GM12878 (cell line): ENCODE results near the gene NEU4. TPM values are rescaled to one million over a fixed set of nuclear protein-coding genes. Genes with fewer than 3 reads are reported as not detected.

Experiments
- ATAC-seq: fragments of 200-7000 bp; cut with Tn5 transposase; 3 replicates; pipeline ENCODE4 v1.9.1; 2020; ENCODE audit warnings: mild to moderate bottlenecking, moderate library complexity
- BruUV-seq: library from RNA; stranded (reverse); fragments of 400-500 nt; replicated peaks from 2 replicates; lab custom pipeline; 2021; lab: Mats Ljungman, UMichigan
- CTCF ChIA-PET: fragments of 300-600 bp; sonication (Branson Sonifier 250); formaldehyde crosslinking; extraction: SDS; loops from one replicate; lab custom pipeline; 2021; ENCODE audit warnings: inconsistent platforms; lab: Yijun Ruan, JAX
- POLR2A ChIA-PET: fragments of 350-600 bp; formaldehyde crosslinking; extraction: SDS; loops from one replicate; lab custom pipeline; 2021; ENCODE audit warnings: inconsistent platforms; lab: Charles Lee
- RAD21 ChIA-PET: fragments of 300-600 bp; sonication (Branson Sonifier 250); formaldehyde crosslinking; loops from one replicate; lab custom pipeline; 2023; ENCODE audit warnings: antibody characterized with exemption; ENCODE audit not compliant: unreplicated experiment; lab: Charles Lee
- SMC1A ChIA-PET: fragments of 300-600 bp; sonication (Branson Sonifier 250); formaldehyde crosslinking; loops from one replicate; lab custom pipeline; 2023; ENCODE audit not compliant: unreplicated experiment, uncharacterized antibody; lab: Charles Lee
- DNase-seq: peaks from one replicate; pipeline ENCODE4 v3.0.0-alpha.2; 2011; ENCODE audit warnings: low read depth, low spot score
- FAIRE-seq: peaks from 3 replicates; lab custom pipeline; 2011; peaks lifted over from hg19 to GRCh38; lab: Jason Lieb, UNC
- H2AFZ ChIP-seq: 2 replicates; pipeline ENCODE4 v1.6.0; 2011; ENCODE audit warnings: low read depth, low read length, control low read depth; ENCODE audit not compliant: control insufficient read depth
- H3K27ac ChIP-seq: 2 replicates; pipeline ENCODE4 v1.5.1; 2011; ENCODE audit warnings: control low read depth; ENCODE audit not compliant: control insufficient read depth, insufficient read depth
- H3K27me3 ChIP-seq, 2 experiments: replicated peaks in 1 of 2; 2 replicates each; pipeline versions ENCODE4 v1.6.0 to v1.6.1; 2011; ENCODE audit warnings: low read length in 1 of 2; ENCODE audit not compliant: control insufficient read depth in 2 of 2, insufficient read depth in 2 of 2
- H3K36me3 ChIP-seq, 2 experiments: 2 replicates each; pipeline ENCODE4 v1.5.1; 2011; ENCODE audit warnings: low read length in 1 of 2; ENCODE audit not compliant: control insufficient read depth in 2 of 2, insufficient read depth in 2 of 2
- H3K4me1 ChIP-seq: 2 replicates; pipeline ENCODE4 v1.6.1; 2011; ENCODE audit warnings: mild to moderate bottlenecking, low read length, moderate library complexity, mixed read lengths; ENCODE audit not compliant: control insufficient read depth, insufficient read depth
- H3K4me2 ChIP-seq: 2 replicates; pipeline ENCODE4 v1.6.0; 2011; ENCODE audit warnings: control low read depth; ENCODE audit not compliant: control insufficient read depth, insufficient read depth
- H3K4me3 ChIP-seq: fragments of 200-600 bp; sonication (generic); 2 replicates; pipeline ENCODE4 v1.5.1; 2016
- H3K79me2 ChIP-seq: 2 replicates; pipeline ENCODE4 v1.6.0; 2011; ENCODE audit warnings: low read length; ENCODE audit not compliant: control insufficient read depth, insufficient read depth
- H3K9ac ChIP-seq: 2 replicates; pipeline ENCODE4 v1.8.0; 2011; ENCODE audit warnings: low read length, control low read depth, mixed read lengths; ENCODE audit not compliant: control insufficient read depth, insufficient read depth
- H3K9me3 ChIP-seq: replicated peaks from 3 replicates; pipeline ENCODE4 v1.5.1; 2011; ENCODE audit warnings: mild to moderate bottlenecking, low read length; ENCODE audit not compliant: control insufficient read depth, insufficient read depth
- H4K20me1 ChIP-seq: 2 replicates; pipeline ENCODE4 v1.6.0; 2011; ENCODE audit not compliant: control insufficient read depth, insufficient read depth
- ATF2 ChIP-seq: IDR thresholded peaks from 2 replicates; pipeline ENCODE4 v1.6.1; 2012; ENCODE audit warnings: low read length, inconsistent platforms
- BMI1 ChIP-seq: fragments of 450-650 bp; IDR thresholded peaks from 2 replicates; pipeline ENCODE4 v1.6.1; 2016; ENCODE audit warnings: mild to moderate bottlenecking, moderate library complexity, borderline replicate concordance
- CBFB ChIP-seq: IDR thresholded peaks from 2 replicates; pipeline ENCODE4 v1.6.1; 2016; ENCODE audit warnings: antibody characterized with exemption, low read depth
- CBX3 ChIP-seq: fragments of 200-600 bp; sonication (generic); IDR thresholded peaks from 2 replicates; pipeline ENCODE4 v1.6.1; 2016; ENCODE audit warnings: low read depth, borderline replicate concordance
- CHD2 ChIP-seq: IDR thresholded peaks from 2 replicates; pipeline ENCODE4 v1.6.1; 2011; ENCODE audit warnings: low read depth, low read length, improper control_type of control experiment, borderline replicate concordance
- CHD4 ChIP-seq: fragments of 200-600 bp; sonication (generic); IDR thresholded peaks from 2 replicates; pipeline ENCODE4 v1.6.1; 2016; ENCODE audit warnings: mild to moderate bottlenecking
- CREM ChIP-seq: IDR thresholded peaks from 2 replicates; pipeline ENCODE4 v1.6.1; 2014; ENCODE audit warnings: antibody characterized with exemption, low read depth
- EED ChIP-seq: sonication (generic); IDR thresholded peaks from 2 replicates; pipeline ENCODE4 v1.6.1; 2016; ENCODE audit warnings: antibody characterized with exemption, low read depth
- HDGF ChIP-seq: fragments of 450-650 bp; IDR thresholded peaks from 2 replicates; pipeline ENCODE4 v1.6.1; 2016; ENCODE audit warnings: antibody characterized with exemption
- MEF2A ChIP-seq: IDR thresholded peaks from 2 replicates; pipeline ENCODE4 v1.6.1; 2011; ENCODE audit warnings: low read depth, mild to moderate bottlenecking, low read length, moderate library complexity; ENCODE audit not compliant: insufficient read depth
- MLLT1 ChIP-seq: fragments of 450-650 bp; IDR thresholded peaks from 2 replicates; pipeline ENCODE4 v1.6.1; 2016; ENCODE audit warnings: mild to moderate bottlenecking
- POLR2AphosphoS2 ChIP-seq: IDR thresholded peaks from 2 replicates; pipeline ENCODE4 v1.6.1; 2011; ENCODE audit warnings: low read depth, mild to moderate bottlenecking, low read length, improper control_type of control experiment, moderate library complexity
- RCOR1 ChIP-seq: conservative IDR thresholded peaks from 2 replicates; pipeline ENCODE4 v1.6.1; 2012; ENCODE audit warnings: low read depth, low read length, improper control_type of control experiment
- SIN3A ChIP-seq: IDR thresholded peaks from 2 replicates; pipeline ENCODE4 v1.6.1; 2012; ENCODE audit warnings: low read depth, low read length, improper control_type of control experiment
- SRF ChIP-seq, 2 experiments: IDR thresholded peaks; 2 replicates each; pipeline ENCODE4 v1.6.1; 2011; ENCODE audit warnings: low read depth in 2 of 2, low read length in 2 of 2, mild to moderate bottlenecking in 1 of 2, moderate library complexity in 1 of 2
- ZNF384 ChIP-seq: IDR thresholded peaks from 2 replicates; pipeline ENCODE4 v1.6.1; 2012; ENCODE audit warnings: low read depth, mild to moderate bottlenecking, low read length, improper control_type of control experiment, borderline replicate concordance
- ZSCAN29 ChIP-seq: fragments of 450-650 bp; IDR thresholded peaks from 2 replicates; pipeline ENCODE4 v1.6.1; 2017; ENCODE audit warnings: mild to moderate bottlenecking, moderate library complexity
- WGBS: methylation state at CpG from one replicate; pipeline ENCODE4 v1.1.6; 2016; ENCODE audit warnings: low lambda C conversion rate; ENCODE audit not compliant: insufficient replicate concordance, insufficient coverage; ENCODE audit errors: missing lambda C conversion rate; 5-methylcytosine and 5-hydroxymethylcytosine counted together
- in situ Hi-C: fragments of 300-500 bp; cut with MboI; formaldehyde crosslinking; loops from 9 replicates; pipeline ENCODE4 v1.14.3; 2018; ENCODE audit warnings: mixed read lengths
- intact Hi-C: fragments of 100-400 bp; cut with micrococcal nuclease; formaldehyde crosslinking; loops from one replicate; pipeline ENCODE4 v1.14.2; 2022; ENCODE audit not compliant: unreplicated experiment
- polyA plus RNA-seq, 11 experiments: library from polyadenylated mRNA; depleted of rRNA in 4 of 11; unstranded in 6 of 11; stranded (reverse) in 5 of 11; fragments of >200 nt; fragmentation: Nextera tagmentation in 4 of 11; fragmentation: Illumina TruSeq in 1 of 11; extraction: Ambion mirVana in 4 of 11; extraction: Trizol in 1 of 11; gene quantifications; 1 replicate in 1 of 11; 2 replicates in 10 of 11; pipeline versions ENCODE4 v1.2.1 to v1.2.3, GENCODE V29; 2011 to 2016; ENCODE audit warnings: inconsistent platforms in 2 of 11, missing spikeins in 2 of 11, low read depth in 1 of 11
- total RNA-seq, 4 experiments: library from RNA; depleted of rRNA in 3 of 4; stranded (reverse); fragments of >200 nt in 3 of 4; fragmentation: Illumina TruSeq in 1 of 4; extraction: Trizol in 1 of 4; gene quantifications; 2 replicates each; pipeline versions ENCODE4 v1.2.1 to v1.2.3, GENCODE V29; 2013 to 2021

The NEU4 gene
- total and polyA plus RNA-seq, 10 of the 15 experiments (the other 5 are each of a cell fraction or from before 2014, with no cell fraction given) = 0.01 to 0.28 (median 0.14) TPM; not detected in 5

GRCh38 chr2:241764275-241765241 is 44.4 kb upstream of the NEU4 start:
- H2AFZ ChIP-seq = no peak overlapping the region
- H3K4me3 ChIP-seq = no peak overlapping the region
- H3K9ac ChIP-seq = no peak overlapping the region
- FAIRE-seq (no peak), DNase-seq (no peak), ATAC-seq (no peak)
- no peaks in the 10 kb centered on the region for H3K9me3 ChIP-seq
- peaks cover 5 to 9% of the 10 kb centered on the region in 2 experiments; a peak in 3 of 4 replicates for H3K36me3 ChIP-seq
- TF ChIP-seq ZSCAN29 = no peak
- no peak for TF ChIP-seq MLLT1
- TF ChIP-seq HDGF = no peak
- TF ChIP-seq CREM = no peak
- no peak for TF ChIP-seq EED
- no peak for TF ChIP-seq POLR2AphosphoS2
- TF ChIP-seq ZNF384 = no peak
- no peak for TF ChIP-seq ATF2
- no peak for TF ChIP-seq SIN3A
- TF ChIP-seq RCOR1 = no peak
- no peak for TF ChIP-seq MEF2A
- no peak for TF ChIP-seq CBFB
- TF ChIP-seq SRF (IDR thresholded peaks at IDR 0.05; ENCODE audit: low read depth in 2 of 2, low read length in 2 of 2) = no peak
- TF ChIP-seq BMI1 = no peak
- TF ChIP-seq CHD2 = no peak
- TF ChIP-seq CHD4 = no peak
- TF ChIP-seq CBX3 = no peak
- SMC1A ChIA-PET = interaction anchor here (0.6 kb wide), 1 partner anchor 665 kb away, joined by 3 read pairs; no protein-coding TSS in a partner anchor
- CTCF ChIA-PET = interaction anchor here (0.9 to 1.5 kb wide), 2 partner anchors 8 to 30 kb away, joined by 4 to 5 read pairs; partner anchors contain the start of gene D2HGDH
- H3K27me3 ChIP-seq = no peaks in the 10 kb centered on the region
- no peaks in the 10 kb centered on the region for H3K79me2 ChIP-seq
- H3K27ac ChIP-seq = no peak overlapping the region
- H3K4me2 ChIP-seq = no peak overlapping the region
- RAD21 ChIA-PET = interaction anchor here (1.0 kb wide), 1 partner anchor 23 kb away, joined by 3 read pairs; no protein-coding TSS in a partner anchor
- peaks cover 11% of the 10 kb centered on the region for H3K4me1 ChIP-seq
- no peaks in the 10 kb centered on the region for H4K20me1 ChIP-seq
- no TSS peak for BruUV-seq
- POLR2A ChIA-PET = no interaction called here
- 90% methylated on average over 27 of the region's 27 CpGs for WGBS
- intact Hi-C loops = no loop called here
- in situ Hi-C loops = no loop called here
